HuH-7.5 (cell line): ENCODE measurements around the gene TLN1.

Experiments
- DNase-seq: peaks from one replicate; pipeline ENCODE4 v3.0.0; 2011; ENCODE audit warnings: low spot score

TLN1 gene

GRCh38 chr9:35706951-35707350, 25.0 kb downstream of the TLN1 start:
- no peak for DNase-seq

GRCh38 chr9:35705836-35706430, 26.1 kb downstream of the TLN1 start:
- DNase-seq: no peak

- DNase-seq: no peak
These were observed 26.6 kb downstream of the TLN1 start for GRCh38 chr9:35705372-35705771.

- no peak for DNase-seq
These were observed 27.9 kb downstream of the TLN1 start for GRCh38 chr9:35703906-35704672.

GRCh38 chr9:35702696-35703095, 29.3 kb downstream of the TLN1 start:
- DNase-seq: no peak

- no peak for DNase-seq
These were observed 31.1 kb downstream of the TLN1 start for GRCh38 chr9:35700942-35701341.

- no peak for DNase-seq
These were observed 32.0 kb downstream of the TLN1 start for GRCh38 chr9:35700031-35700430.

- no peak for DNase-seq
These were observed 33.8 kb downstream of the TLN1 start for GRCh38 chr9:35698231-35698630.

- no peak for DNase-seq
These were observed 34.5 kb downstream of the TLN1 start for GRCh38 chr9:35697486-35697885.

GRCh38 chr9:35696520-35697215, 35.3 kb downstream of the TLN1 start:
- DNase-seq: peak; percentile 84

- DNase-seq: no peak
These were observed 36.0 kb downstream of the TLN1 start for GRCh38 chr9:35695943-35696401.

GRCh38 chr9:35691757-35692301, 40.2 kb downstream of the TLN1 start:
- DNase-seq: no peak

- DNase-seq: no peak
These were observed 40.7 kb downstream of the TLN1 start for GRCh38 chr9:35691334-35691650.

GRCh38 chr9:35690614-35691333, 41.2 kb downstream of the TLN1 start:
- DNase-seq: peak; percentile 73

GRCh38 chr9:35690294-35690613, 41.7 kb downstream of the TLN1 start:
- no peak for DNase-seq

GRCh38 chr9:35689542-35690293, 42.3 kb downstream of the TLN1 start, which contains the start of gene TPM2:
Gene TPM2, minus strand, starts transcription at chr9:35689925. Its CDS starts 108 bp downstream, at chr9:35689817.
- peak; percentile 53 for DNase-seq

GRCh38 chr9:35688558-35689541, 43.1 kb downstream of the TLN1 start:
- DNase-seq: no peak

GRCh38 chr9:35687972-35688557, 43.9 kb downstream of the TLN1 start:
- no peak for DNase-seq

- no peak for DNase-seq
These were observed 44.7 kb downstream of the TLN1 start for GRCh38 chr9:35687306-35687705.
